HG03460 (cell line): ENCODE measurements around the gene ACCS.

Experiments used
- ATAC-seq: cut with Tn5 transposase; IDR thresholded peaks from one replicate; pipeline ENCODE4 v1.9.1; 2021; ENCODE audit not compliant: unreplicated experiment

Gene ACCS

DNA sequence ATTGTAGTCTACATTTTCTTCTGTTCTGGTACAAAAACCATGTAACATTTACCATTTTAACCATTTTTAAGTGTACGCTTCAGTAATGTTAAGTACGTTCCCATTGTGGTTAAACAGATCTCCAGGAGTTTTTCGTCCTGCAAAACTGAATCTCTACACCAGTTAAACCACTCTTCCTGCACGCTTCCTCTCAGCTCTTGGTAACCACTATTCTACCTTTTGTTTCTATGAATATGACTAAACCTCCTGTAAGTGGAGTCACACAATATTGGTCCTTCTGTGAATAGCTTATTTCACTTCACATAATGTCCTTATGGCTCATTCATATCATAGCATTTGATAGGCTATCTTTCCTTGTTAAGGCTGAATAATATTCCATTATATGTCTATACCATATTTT is 22.3 kb downstream of the ACCS start:
- no peak for ATAC-seq

DNA sequence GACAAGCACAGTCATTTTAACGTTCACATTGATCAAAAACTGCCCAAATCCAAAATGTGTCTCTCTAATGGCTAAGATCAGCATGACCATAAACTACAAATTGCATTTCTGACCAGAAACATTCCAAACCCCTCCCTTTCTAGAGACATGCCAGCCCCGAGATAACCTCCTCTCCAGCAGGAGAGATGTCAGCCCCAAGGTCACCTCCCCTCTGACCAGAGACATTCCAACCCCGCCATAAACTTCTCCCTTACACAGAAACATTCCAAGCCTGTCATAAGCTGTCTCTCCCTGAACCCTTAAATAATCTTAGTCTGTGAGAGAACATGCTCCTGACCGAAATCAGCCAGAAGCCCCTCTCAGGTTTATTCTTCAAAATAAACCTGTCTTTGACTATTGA is 22.8 kb downstream of the ACCS start:
- ATAC-seq = no peak

- ATAC-seq = no peak
These were observed 24.5 kb downstream of the ACCS start for GRCh38 chr11:44090539-44090938.

- no peak for ATAC-seq
These were observed 28.3 kb downstream of the ACCS start for GRCh38 chr11:44094260-44094868.

DNA sequence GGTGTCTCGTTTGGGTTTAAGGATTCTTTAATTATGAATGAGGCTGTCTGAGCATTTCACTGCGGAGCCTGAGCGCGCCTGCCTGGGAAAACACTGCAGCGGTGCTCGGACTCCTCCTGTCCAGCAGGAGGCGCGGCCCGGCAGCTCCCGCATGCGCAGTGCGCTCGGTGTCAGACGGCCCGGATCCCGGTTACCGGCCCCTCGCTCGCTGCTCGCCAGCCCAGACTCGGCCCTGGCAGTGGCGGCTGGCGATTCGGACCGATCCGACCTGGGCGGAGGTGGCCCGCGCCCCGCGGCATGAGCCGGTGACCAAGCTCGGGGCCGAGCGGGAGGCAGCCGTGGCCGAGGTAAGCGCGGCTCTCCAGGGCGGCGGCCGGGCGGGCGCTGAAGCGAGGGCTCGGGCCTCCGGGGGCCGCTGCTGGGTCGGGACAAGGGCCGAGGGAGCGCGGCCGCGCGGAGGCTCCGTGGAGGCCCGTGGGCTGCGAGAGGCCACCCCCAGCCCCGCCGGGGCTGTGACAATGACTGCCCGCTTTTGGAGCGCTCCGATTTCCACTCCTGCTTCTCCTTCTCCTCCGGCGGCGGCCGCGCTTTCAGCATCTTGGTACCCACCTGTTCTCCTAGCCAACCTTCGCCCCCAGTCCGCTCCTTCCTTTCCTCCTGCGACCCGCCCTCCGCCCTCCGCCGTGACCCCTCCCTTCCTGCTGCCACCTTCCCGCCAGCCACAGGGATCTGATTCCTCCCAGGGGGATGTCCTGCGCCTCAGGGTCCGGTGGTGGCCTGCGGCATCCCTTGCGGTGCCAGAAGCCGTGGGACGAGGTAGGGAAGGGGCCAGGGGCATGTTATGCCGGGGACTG is 29.7 kb downstream of the ACCS start, which contains the start of gene EXT2:
Gene EXT2 (plus strand): TSS at position 173 of the 854 bp plus-strand sequence. CDS start 12,035 bp downstream, outside the sequence.
- ATAC-seq = peak; percentile 87

GRCh38 chr11:44096360-44097185 is 30.5 kb downstream of the ACCS start:
- ATAC-seq = peak; percentile 8

DNA sequence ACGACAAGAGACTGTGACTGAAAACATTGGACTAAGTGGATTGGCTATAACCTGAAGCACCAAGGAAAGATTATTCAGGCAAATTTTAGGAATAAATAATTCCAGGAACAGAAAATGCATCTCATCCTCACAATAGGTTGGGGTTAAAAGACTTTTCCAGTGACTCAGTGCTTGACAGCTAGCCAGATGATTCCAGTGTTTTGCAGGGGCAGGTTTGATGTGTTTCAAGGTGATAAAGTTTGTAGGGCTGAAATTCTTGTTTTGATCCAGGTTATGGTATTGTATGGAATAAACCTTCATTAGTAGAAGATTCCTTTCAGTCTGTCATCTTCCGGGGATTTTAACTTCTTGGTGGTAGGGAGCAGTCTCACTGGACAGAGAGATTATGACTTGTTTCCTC is 31.8 kb downstream of the ACCS start:
- ATAC-seq = no peak

GRCh38 chr11:44101098-44101497 is 35.0 kb downstream of the ACCS start:
- no peak for ATAC-seq

DNA sequence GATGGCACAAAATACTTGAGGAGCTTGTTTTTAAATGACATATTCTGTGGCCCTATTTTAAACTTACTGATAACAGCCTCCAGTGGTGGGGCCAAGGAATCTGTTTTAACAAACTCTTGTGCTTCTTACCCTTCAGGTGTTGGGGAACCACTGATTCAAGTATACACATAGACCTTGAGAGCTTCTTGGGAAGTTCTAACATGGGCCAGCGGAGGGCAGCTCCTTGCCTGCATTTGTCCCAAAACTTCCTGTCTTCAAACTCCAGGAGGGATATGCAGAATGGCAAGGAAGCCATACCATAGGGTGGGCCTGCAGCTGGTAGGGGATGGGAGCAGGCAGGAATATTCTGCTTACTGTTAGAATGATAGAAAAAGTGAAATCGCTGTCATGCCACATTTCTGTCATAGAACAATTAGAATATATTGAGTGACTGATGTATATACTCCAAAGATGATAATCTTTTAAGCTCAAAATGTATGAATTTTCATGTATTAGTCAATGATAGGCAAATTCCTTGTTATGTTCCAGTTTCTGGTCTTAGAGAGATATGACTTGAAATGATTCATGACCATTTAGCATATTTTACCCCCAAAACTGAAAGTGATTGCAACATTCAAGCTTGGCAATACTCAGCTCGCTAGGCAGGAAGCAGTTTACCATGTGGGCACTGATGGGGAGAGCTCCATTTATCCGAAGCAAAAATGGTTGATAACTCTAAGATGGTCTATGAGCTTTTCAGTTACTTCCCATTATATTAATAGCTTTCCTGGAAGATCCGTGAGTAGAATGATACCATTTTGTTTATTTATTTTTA is 38.6 kb downstream of the ACCS start:
- ATAC-seq = no peak

DNA sequence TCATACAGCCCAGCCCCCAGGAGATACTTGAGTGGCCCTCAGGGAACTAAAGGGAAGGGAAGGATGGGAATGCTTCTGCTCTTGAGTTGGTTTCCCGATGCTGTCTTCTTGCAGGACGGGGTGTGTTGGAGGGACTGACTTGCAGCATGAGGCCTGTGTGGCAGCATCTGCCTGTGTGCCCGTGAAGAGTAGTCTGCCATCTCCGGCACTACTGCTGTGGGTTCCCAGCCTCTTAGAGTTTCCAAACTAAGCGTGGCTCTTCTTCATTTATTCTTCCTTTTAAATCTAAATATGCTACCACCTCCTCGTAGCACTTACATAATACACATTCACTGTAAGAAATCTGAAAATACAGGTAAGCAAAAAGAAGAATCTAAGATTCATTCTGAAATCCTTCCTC is 42.2 kb downstream of the ACCS start:
- no peak for ATAC-seq

DNA sequence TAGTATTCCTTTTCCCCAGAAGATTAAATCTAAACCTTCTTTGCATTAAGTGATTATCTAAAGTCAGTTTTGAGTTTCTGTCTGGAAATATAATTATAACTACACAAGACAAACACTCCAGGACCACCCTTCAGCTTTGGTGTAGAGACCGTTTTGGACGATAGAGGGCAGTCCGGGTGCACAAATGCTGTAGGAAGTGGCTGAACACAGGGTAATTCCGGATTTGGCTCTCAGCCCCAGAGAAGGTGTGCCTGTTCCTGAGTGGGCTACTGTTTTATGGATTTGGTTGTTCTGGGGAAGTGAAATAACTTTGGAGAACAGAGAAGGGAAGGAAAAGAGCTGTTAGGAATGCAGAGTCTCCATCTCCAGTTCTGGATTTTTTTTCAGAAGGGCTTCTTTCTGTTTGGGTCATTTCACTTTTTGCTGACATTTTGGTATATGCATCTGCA is 44.2 kb downstream of the ACCS start:
- ATAC-seq = peak; percentile 94

GRCh38 chr11:44112091-44112821 is 46.2 kb downstream of the ACCS start:
- no peak for ATAC-seq

DNA sequence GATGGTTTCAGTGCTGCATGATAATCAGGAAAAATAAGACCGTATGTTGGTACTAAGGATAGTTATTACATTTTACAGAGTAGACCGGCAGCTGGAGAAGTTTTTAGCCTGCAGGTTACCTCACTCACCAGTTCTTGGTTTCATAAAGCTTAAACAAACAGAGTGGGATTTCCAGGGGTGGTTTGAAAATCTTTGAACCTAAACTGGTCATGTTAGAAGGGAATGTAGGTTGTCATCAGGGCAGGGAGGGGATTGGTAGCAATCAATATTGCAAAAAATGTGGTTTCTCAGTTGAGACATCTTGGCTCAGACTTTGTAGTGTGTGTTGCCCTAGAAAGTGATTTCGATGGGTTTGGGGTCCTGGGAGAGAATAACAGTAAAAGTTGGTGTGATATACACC is 46.9 kb downstream of the ACCS start:
- peak; percentile 41 for ATAC-seq

DNA sequence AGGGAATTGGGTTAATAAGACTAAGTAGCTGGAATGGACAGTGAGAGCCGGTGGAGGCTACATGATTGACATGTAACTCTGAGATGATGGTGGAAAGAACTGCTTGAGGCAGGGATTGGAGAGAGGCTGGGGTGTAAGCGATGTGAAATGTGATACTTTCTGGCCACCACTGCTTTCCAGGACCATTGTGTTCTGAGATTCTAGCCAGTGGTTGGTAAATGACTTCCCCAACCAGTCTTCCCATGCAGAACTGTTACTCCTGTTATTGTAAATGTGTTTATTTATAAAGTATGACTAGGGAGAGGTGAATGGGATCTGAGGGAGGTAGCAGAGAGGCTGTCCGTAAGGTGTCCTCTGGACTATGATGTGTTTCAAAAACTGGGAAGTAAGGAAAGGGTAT is 47.5 kb downstream of the ACCS start:
- ATAC-seq = no peak

- ATAC-seq = no peak
These were observed 50.3 kb downstream of the ACCS start for GRCh38 chr11:44116234-44116830.

GRCh38 chr11:44120169-44120568 is 54.1 kb downstream of the ACCS start:
- no peak for ATAC-seq

DNA sequence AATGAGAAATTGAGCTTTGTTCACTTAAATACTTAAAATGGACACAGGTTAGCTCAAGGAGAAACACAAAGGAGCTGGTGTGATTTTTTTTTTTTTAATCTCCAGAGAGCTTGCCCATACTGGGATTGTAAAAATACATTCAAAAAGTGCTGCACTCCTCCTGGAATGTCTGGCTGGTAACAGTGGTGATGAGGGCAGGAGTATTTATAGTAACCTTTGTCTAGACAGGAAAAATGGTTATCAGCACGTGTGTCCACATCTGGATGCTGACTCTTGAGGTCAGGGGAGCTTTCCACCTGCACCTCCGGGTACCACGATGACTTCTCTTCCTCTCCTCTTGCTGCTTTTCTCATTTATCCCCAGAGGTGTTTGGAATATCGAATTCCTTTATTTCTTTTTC is 59.5 kb downstream of the ACCS start:
- ATAC-seq = no peak

DNA sequence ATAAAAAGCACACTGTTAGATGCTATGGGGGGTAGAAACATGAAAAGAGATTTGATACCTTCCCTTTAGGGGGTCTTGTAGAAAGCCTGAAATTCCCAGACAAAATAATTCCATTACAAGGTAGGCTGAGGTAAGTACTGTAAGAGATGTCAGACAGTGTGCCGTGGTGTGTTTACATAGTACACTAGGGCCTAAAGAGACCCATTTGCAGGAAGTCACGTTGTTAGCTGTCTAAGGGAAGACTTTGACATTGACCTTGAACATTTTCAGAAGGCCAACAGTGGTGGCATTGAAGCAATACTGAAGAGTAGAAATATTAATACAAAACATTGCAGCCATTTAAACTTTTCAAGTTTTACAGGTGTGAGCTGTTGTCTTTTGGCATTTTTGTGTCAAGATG is 60.2 kb downstream of the ACCS start:
- no peak for ATAC-seq

GRCh38 chr11:44127130-44127529 is 61.1 kb downstream of the ACCS start:
- no peak for ATAC-seq

DNA sequence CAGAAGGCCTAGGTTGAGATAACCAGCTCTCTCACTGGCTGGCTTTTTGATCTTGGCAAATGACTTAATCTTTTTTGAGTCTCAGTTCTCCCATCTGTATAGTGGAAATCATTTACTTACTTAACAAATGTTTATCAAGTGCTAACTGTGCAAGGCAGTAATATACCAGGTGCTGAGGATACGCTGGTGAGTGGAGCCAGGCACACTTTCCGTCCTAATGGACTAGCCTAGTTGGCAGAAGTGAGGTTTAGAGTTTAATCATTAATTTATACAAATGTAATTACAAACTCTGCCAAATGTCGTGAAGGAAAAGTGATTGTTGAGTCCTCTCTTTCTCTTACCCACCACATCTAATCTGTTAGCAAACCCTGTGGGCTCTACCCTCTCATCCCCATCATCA is 62.7 kb downstream of the ACCS start:
- ATAC-seq = no peak
